Adipocyte (in vitro differentiated cells): ENCODE data around the gene SDC3.
"Not testable (repeated sequence)": the region's sequence is repeated elsewhere in the genome, so short reads cannot be mapped to it uniquely, and the experiment has no call there.

ENCODE experiments used
- DNase-seq: peaks from one replicate; pipeline ENCODE4 v3.0.0-alpha.2; 2015; ENCODE audit warnings: low read depth
- H3K27me3 ChIP-seq: replicated peaks from 2 replicates; pipeline ENCODE4 v1.7.0; 2013; ENCODE audit warnings: mild to moderate bottlenecking, low read length, moderate library complexity; ENCODE audit not compliant: control insufficient read depth, insufficient read depth
- H3K36me3 ChIP-seq: 2 replicates; pipeline ENCODE4 v1.7.0; 2013; ENCODE audit warnings: low read length, mild to moderate bottlenecking, moderate library complexity; ENCODE audit not compliant: control insufficient read depth, insufficient read depth, severe bottlenecking
- H3K4me1 ChIP-seq: 2 replicates; pipeline ENCODE4 v1.7.0; 2013; ENCODE audit warnings: mild to moderate bottlenecking, low read length, moderate library complexity; ENCODE audit not compliant: control insufficient read depth, insufficient read depth
- H3K4me3 ChIP-seq: 2 replicates; pipeline ENCODE4 v1.7.0; 2013; ENCODE audit warnings: mild to moderate bottlenecking, low read length, moderate library complexity
- H3K9ac ChIP-seq: 2 replicates; pipeline ENCODE4 v1.7.0; 2013; ENCODE audit warnings: mild to moderate bottlenecking, low read length, moderate library complexity
- H3K9me3 ChIP-seq: 2 replicates; pipeline ENCODE4 v1.7.0; 2013; ENCODE audit warnings: mild to moderate bottlenecking, low read length, moderate library complexity; ENCODE audit not compliant: control insufficient read depth

SDC3 gene

DNA sequence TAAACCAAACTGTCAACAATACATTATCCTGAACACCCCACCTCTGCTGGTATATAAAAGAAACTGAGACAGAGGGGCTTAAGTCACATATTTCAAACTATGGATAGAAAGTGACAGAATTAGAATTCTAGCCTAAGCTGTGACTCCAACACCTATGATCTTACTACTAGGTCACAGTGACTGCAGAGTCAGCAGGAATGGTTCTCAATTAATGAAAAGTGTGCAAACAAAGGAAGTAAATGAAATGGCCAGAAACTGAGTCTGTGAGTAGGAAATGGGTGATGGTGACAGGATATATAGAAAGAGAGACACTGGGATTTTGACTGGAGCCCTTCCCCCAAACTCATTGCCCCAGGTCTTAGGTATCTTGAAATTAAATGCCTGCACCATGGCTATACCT lies 38.7 kb upstream of the SDC3 start:
- Histone ChIP-seq H3K9ac (no peak overlapping the region), H3K36me3 (peaks cover 84% of the 10 kb centered on the region), H3K4me3 (no peak overlapping the region), H3K9me3 (no peaks in the 10 kb centered on the region), H3K27me3 (no peaks in the 10 kb centered on the region), H3K4me1 (no peaks in the 10 kb centered on the region)
- no peak for DNase-seq

DNA sequence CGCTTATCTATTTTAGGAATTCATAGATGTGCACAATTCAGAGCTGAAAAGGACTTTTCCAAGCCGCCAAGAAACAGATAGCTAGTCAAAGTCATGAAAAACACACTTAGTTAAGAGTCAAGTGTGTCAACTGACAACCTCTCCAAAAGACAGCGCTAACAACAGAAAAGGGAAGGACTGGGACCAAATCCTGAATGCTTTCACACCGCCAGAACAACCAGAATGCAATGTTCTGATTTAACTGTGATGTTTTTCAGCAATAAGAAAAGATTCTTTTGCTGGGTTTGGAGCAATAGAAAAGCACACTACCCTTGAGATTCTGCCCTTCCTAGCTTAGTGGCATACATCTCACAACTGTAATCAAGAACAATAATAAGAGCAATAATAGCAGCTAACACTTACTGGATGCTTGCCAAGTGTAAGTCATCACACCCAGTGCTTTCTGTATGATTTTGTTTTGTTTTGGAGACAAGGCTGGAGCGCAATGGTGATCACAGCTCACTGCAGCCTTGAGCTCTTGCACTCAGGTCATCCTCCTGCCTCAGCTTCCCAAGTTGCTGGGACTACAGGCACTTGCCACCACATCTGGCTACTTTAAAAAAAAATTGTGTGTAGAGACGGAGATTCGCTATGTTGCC lies 33.9 kb upstream of the SDC3 start:
- H3K36me3 ChIP-seq = peaks cover 83% of the 10 kb centered on the region

DNA sequence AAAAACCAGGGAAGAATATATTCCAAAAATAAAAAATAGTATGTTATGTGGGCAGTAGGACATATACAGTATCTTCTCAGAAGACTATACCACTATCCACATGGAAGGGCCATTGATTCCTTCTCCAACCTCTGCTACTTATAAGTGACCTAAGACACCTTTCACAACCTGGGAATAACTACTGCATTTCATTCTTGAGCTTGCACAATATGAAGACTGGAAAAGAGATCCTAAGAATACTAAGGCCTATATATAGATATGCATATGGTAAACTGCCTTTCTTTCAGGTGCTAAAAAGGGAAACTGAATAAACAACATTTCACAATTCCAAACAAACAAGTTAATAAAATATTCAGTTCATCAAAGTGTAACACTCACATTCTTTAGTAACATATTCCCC lies 32.0 kb upstream of the SDC3 start:
- no peaks in the 10 kb centered on the region for H3K9me3 ChIP-seq
- no peaks in the 10 kb centered on the region for H3K27me3 ChIP-seq
- H3K4me3 ChIP-seq = no peak overlapping the region
- H3K9ac ChIP-seq = no peak overlapping the region
- no peak for DNase-seq
- peaks cover 88% of the 10 kb centered on the region for H3K36me3 ChIP-seq
- peaks cover 6% of the 10 kb centered on the region for H3K4me1 ChIP-seq

More for the DNA sequence above, 33.9 kb upstream of the SDC3 start:
- no peak overlapping the region for H3K4me3 ChIP-seq
- H3K9me3 ChIP-seq = no peaks in the 10 kb centered on the region
- DNase-seq = no peak
- H3K4me1 ChIP-seq = peaks cover 6% of the 10 kb centered on the region
- H3K9ac ChIP-seq = no peak overlapping the region
- no peaks in the 10 kb centered on the region for H3K27me3 ChIP-seq

DNA sequence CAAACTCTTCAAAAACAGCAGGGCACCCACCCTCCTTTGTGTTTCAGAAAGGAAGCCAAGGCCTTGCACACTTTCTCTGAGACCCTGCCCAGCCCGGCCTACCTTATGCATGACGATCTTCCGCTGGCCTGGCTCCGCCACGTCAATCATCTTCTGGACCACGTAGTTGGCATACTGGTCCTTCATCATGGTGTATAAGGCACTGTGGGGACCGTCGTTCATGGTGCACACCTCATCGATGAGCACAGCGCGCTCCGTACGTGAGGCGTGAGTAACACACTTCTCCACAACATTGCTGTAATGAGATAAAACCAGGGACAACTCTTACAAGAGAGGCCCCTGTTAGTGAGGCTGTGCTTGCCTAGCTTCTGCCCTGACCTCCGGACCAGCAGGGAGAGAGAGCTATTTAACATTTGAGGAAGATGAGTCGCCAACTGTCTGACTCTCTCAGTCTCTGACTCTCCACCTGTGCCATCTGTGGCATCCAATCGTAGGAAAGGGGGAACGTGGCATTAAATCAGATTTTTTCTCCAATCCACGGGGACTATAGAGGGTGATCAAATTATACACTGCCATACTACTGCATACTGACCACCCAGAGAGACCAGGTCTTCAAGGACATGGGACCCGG lies 28.1 kb upstream of the SDC3 start:
- no peak for DNase-seq
- Histone ChIP-seq H3K36me3 (peaks cover 86% of the 10 kb centered on the region), H3K4me3 (no peak overlapping the region), H3K4me1 (peaks cover 7% of the 10 kb centered on the region), H3K9me3 (no peaks in the 10 kb centered on the region), H3K27me3 (no peaks in the 10 kb centered on the region), H3K9ac (no peak overlapping the region)

DNA sequence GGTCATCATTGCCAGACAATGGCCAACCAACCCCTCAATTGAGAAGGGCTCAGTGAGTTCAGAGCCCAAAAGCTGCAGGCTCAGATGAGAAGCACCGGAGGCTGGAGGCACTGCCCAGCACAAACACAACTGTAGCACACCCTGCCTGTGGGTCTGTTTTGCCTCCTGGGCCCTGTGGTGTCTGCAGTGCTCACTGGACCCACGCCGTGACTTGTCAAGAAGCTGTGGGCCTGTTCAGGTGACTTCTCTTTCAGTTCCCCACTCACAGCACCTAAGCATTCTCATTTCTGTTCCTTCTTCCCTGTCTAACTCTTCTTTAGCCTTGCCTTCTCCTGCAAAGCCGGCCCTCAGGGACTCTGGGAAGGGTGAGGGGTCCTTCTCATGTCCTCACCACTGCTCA lies 27.2 kb upstream of the SDC3 start:
- not testable (repeated sequence) for H3K9ac ChIP-seq, H3K4me3 ChIP-seq, H3K4me1 ChIP-seq, DNase-seq, H3K27me3 ChIP-seq, H3K9me3 ChIP-seq
- H3K36me3 ChIP-seq = peaks cover 82% of the 10 kb centered on the region

DNA sequence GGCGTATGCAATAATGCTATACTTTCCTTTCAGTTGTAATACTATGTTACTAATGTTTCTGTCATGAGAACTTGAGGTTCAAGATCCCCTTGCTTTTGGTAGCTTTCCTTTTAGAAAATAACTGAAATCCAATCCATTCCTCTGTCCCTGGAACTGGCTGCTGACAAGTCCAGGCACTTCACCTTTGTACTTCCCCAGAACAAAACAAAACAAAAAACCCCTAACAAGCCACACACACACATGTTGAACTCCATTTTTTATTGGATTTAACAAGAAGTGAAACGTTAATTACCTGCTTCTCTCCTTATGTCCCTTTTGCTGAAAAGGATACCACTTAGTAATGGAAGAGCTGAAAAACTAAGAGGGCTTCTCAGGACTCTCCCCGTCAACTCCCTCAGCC lies 26.1 kb upstream of the SDC3 start:
- Histone ChIP-seq H3K4me3 (no peak overlapping the region), H3K9ac (no peak overlapping the region), H3K9me3 (no peaks in the 10 kb centered on the region), H3K36me3 (peaks cover 71% of the 10 kb centered on the region), H3K4me1 (peaks cover 19% of the 10 kb centered on the region), H3K27me3 (no peaks in the 10 kb centered on the region)
- no peak for DNase-seq

DNA sequence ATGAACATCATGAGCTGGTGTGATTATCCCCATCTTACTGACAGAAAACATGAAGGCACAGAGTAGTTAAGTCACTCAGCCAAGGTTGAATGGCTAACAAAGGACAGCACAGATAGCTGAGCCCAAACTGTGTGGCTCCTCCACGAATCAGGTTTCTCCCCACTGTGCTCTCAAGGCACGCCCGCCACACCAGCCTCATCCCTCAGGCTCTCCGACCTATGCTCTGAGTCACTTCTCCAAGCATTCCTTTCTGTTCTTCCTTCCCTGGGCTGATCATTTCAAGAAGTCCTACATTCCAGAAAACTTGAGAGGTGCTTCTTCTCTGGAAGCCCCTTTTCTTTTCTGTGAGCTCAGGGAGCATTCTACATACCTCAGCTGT lies 25.3 kb upstream of the SDC3 start:
- H3K4me1 ChIP-seq = peaks cover 22% of the 10 kb centered on the region
- H3K36me3 ChIP-seq = peaks cover 63% of the 10 kb centered on the region
- DNase-seq = peak; percentile 36
- no peaks in the 10 kb centered on the region for H3K27me3 ChIP-seq
- no peaks in the 10 kb centered on the region for H3K9me3 ChIP-seq
- no peak overlapping the region for H3K4me3 ChIP-seq
- no peak overlapping the region for H3K9ac ChIP-seq

DNA sequence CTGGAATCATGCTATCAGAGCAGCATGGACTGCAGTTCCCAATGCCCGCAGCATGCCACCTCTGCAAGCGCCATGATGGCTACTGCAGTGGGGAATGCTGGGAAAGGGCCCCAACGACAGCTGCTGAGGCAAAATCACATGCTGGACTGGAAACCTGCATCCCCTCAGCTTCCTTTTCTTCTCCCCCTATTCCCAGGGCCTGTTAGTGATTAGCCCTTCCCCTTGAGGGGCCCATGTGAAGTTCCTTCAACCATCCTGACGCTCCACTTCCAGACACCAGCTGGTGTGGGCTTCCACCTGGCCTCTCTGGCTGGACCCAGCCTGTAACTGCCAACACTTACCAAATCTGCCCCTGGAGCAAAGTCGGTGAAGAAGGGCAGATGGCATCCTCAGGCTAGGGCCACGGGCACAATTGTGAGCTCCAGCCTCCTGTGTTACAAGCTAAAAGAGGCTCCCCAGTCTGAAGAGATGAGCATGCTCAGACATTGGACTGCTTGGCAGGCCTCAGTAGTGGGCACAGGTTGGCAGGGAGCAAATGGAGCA lies 22.1 kb upstream of the SDC3 start:
- DNase-seq = no peak
- peak overlapping the region; percentile 6 for H3K9ac ChIP-seq
- H3K4me3 ChIP-seq = no peak overlapping the region
- H3K36me3 ChIP-seq = peaks cover 38% of the 10 kb centered on the region
- H3K4me1 ChIP-seq = peaks cover 22% of the 10 kb centered on the region
- no peaks in the 10 kb centered on the region for H3K9me3 ChIP-seq
- no peaks in the 10 kb centered on the region for H3K27me3 ChIP-seq

DNA sequence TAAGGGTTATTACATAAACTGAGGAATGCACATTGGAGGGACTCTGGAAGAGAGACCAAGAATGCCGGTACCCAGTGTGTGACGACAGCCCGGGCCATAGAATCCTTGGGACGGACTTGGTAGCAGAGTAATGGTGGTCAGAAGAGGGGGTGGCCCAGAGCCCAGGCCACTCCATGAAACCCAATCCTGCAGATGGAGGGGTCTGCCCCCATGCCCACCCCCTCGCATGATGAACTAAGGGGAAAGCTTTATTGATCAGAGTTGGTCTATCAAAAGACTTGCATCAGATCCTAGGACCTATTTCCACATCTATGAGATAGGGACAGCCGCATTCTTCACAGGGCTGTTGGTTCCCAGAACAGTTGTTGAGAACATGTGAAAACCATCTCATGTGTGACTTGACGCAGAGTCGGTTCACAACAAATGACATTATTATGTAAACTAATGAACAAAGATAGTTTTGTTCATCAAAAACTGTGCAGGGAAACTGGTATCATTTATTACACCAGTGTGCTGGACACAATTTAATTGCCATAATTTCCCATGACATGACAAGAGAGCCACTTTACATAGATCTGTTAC lies 21.5 kb upstream of the SDC3 start:
- Histone ChIP-seq H3K36me3 (peaks cover 33% of the 10 kb centered on the region), H3K9me3 (no peaks in the 10 kb centered on the region), H3K4me3 (no peak overlapping the region), H3K27me3 (no peaks in the 10 kb centered on the region), H3K9ac (no peak overlapping the region), H3K4me1 (peaks cover 22% of the 10 kb centered on the region)
- DNase-seq = no peak

DNA sequence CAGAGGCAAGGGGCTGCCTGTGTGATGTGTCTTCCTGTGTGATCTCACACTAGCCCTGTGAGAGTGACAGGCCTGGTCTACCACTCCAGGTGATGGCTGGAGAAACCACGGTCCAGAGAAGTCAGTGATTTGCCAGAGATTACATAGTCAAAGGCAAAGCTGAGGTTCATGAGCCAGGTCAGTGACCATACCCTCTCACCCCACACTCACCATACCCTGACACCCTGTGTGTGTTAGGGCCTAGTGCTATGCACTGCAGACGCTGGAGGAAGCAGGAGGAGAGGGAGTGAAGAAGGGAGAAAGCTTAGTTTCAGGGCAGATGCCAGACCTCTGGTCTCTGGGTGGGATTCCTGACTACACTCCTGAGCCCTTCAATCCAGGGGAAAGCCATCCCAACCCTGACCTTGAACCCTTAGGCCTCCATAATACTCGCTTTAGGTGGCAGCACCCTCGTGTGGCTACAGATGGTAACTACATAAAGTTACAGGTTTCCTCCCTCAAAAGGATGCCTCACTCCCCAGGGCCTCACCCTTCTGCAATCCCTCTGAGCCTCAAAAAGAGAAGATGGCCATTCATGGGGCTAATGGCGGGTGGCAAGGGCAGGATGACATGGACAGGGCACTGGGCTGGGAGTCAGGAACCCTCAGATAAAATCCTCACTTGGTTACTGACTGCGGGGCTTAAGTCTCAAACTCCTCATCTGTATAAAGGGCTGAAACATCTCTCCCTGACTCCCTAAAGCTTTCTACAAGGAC lies 20.8 kb upstream of the SDC3 start:
- H3K27me3 ChIP-seq = no peaks in the 10 kb centered on the region
- peak; percentile 67 for DNase-seq
- H3K9me3 ChIP-seq = no peaks in the 10 kb centered on the region
- H3K4me3 ChIP-seq = no peak overlapping the region
- peaks cover 26% of the 10 kb centered on the region for H3K36me3 ChIP-seq
- H3K4me1 ChIP-seq = peaks cover 19% of the 10 kb centered on the region
- no peak overlapping the region for H3K9ac ChIP-seq

DNA sequence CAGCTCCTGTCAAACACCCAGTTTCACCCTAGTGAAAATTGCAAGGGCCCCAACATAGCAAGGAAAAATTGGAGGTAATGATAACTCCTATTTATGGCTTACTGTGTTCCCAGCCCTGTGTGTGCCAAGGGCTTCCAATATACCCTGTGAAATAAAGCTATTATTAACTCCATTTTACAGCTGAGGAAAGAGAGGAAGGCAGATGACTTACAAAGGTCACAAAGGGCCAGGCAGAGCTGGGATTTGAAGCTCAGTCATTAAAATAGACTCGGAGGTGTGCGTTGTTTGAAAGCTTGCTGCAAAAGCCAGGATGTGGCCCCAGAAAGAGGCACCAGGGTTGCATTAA lies 20.2 kb upstream of the SDC3 start:
- no peak overlapping the region for H3K4me3 ChIP-seq
- peaks cover 19% of the 10 kb centered on the region for H3K4me1 ChIP-seq
- H3K36me3 ChIP-seq = peaks cover 21% of the 10 kb centered on the region
- H3K27me3 ChIP-seq = no peaks in the 10 kb centered on the region
- no peaks in the 10 kb centered on the region for H3K9me3 ChIP-seq
- no peak overlapping the region for H3K9ac ChIP-seq
- no peak for DNase-seq
